DND-41 (cell line): Measurements from ENCODE around the gene CLCA1.

Source experiments
- ATAC-seq: fragments of 200-7000 bp; cut with Tn5 transposase; 3 replicates; pipeline ENCODE4 v1.9.1; 2021; ENCODE audit warnings: low read depth; ENCODE audit not compliant: insufficient read depth
- DNase-seq: peaks from one replicate; pipeline ENCODE4 v3.0.0-alpha.2; 2020
- H2AFZ ChIP-seq: 2 replicates; pipeline ENCODE4 v1.6.0; 2012; ENCODE audit warnings: low read depth, low read length
- H3K27ac ChIP-seq: 2 replicates; pipeline ENCODE4 v1.5.1; 2012; ENCODE audit warnings: low read length, inconsistent platforms
- H3K27me3 ChIP-seq: fragments of 200-600 bp; sonication (generic); 2 replicates; pipeline ENCODE4 v1.6.0; 2012; ENCODE audit warnings: low read length, mild to moderate bottlenecking, inconsistent platforms; ENCODE audit not compliant: insufficient read depth, poor library complexity
- H3K36me3 ChIP-seq: 2 replicates; pipeline ENCODE4 v1.5.1; 2012; ENCODE audit warnings: low read length, inconsistent platforms; ENCODE audit not compliant: insufficient read depth
- H3K4me1 ChIP-seq: 2 replicates; pipeline ENCODE4 v1.5.1; 2012; ENCODE audit warnings: mild to moderate bottlenecking, low read length; ENCODE audit not compliant: insufficient read depth
- H3K4me2 ChIP-seq: 2 replicates; pipeline ENCODE4 v1.6.0; 2012; ENCODE audit warnings: mild to moderate bottlenecking, moderate library complexity, low read length, inconsistent platforms; ENCODE audit not compliant: insufficient read depth
- H3K4me3 ChIP-seq, 2 experiments: fragments of 200-600 bp in 1 of 2; shearing (Covaris generic) in 1 of 2; 2 replicates each; pipeline ENCODE4 v1.5.1; 2012 to 2016; ENCODE audit warnings: inconsistent platforms in 2 of 2, low read length in 2 of 2, mild to moderate bottlenecking in 2 of 2, low read depth in 1 of 2, moderate library complexity in 1 of 2
- H3K79me2 ChIP-seq: 2 replicates; pipeline ENCODE4 v1.6.0; 2012; ENCODE audit warnings: low read length, inconsistent platforms; ENCODE audit not compliant: insufficient read depth
- H3K9ac ChIP-seq: 2 replicates; pipeline ENCODE4 v1.6.0; 2012; ENCODE audit warnings: low read depth, mild to moderate bottlenecking, inconsistent platforms, low read length, moderate library complexity
- H3K9me3 ChIP-seq: 2 replicates; pipeline ENCODE4 v1.5.1; 2012; ENCODE audit warnings: low read length, moderate library complexity, mild to moderate bottlenecking, inconsistent platforms; ENCODE audit not compliant: insufficient read depth, severe bottlenecking
- H4K20me1 ChIP-seq: 2 replicates; pipeline ENCODE4 v1.6.0; 2012; ENCODE audit warnings: low read length; ENCODE audit not compliant: insufficient read depth
- CTCF ChIP-seq: IDR thresholded peaks from 2 replicates; pipeline ENCODE4 v1.5.1; 2012; ENCODE audit warnings: borderline replicate concordance, low read length, moderate library complexity, mild to moderate bottlenecking; ENCODE audit not compliant: poor library complexity, severe bottlenecking; ENCODE audit errors: extremely low read depth
- EZH2 ChIP-seq: IDR thresholded peaks from 3 replicates; pipeline ENCODE4 v1.6.1; 2012; ENCODE audit warnings: borderline replicate concordance, low read depth, mild to moderate bottlenecking, moderate library complexity, low read length, inconsistent platforms; ENCODE audit not compliant: severe bottlenecking

Gene CLCA1

GRCh38 chr1:86468501-86468977 lies at the start of gene CLCA1:
Gene CLCA1, plus strand, starts transcription at chr1:86468927. Its CDS starts 45 bp downstream, at chr1:86468972.
- Histone ChIP-seq H2AFZ (no peak within 1 kb of the TSS), H4K20me1 (no peaks in the 10 kb centered on the region), H3K27me3 (no peaks in the 10 kb centered on the region), H3K79me2 (no peaks in the 10 kb centered on the region), H3K36me3 (no peaks in the 10 kb centered on the region), H3K27ac (no peak within 1 kb of the TSS), H3K9me3 (no peaks in the 10 kb centered on the region), H3K4me1 (peaks cover 16% of the 10 kb centered on the region), H3K4me2 (no peak within 1 kb of the TSS), H3K4me3 (no peak within 1 kb of the TSS), H3K9ac (no peak within 1 kb of the TSS)
- TF ChIP-seq CTCF (no peak), EZH2 (no peak)
- DNase-seq (peak; percentile 72), ATAC-seq (peak; percentile 90)

GRCh38 chr1:86419277-86419903 lies 49.3 kb upstream of the CLCA1 start:
- peak; percentile 91 for ATAC-seq

GRCh38 chr1:86421601-86422280 lies 47.0 kb upstream of the CLCA1 start:
- no peaks in the 10 kb centered on the region for H3K36me3 ChIP-seq
- H3K79me2 ChIP-seq, result no peaks in the 10 kb centered on the region
- H4K20me1 ChIP-seq, result no peaks in the 10 kb centered on the region
- TF ChIP-seq EZH2 (no peak), CTCF (no peak)
- no peak overlapping the region for H3K27ac ChIP-seq
- no peak overlapping the region for H2AFZ ChIP-seq
- DNase-seq, result no peak
- no peaks in the 10 kb centered on the region for H3K9me3 ChIP-seq
- H3K27me3 ChIP-seq, result peaks cover 3% of the 10 kb centered on the region
- no peaks in the 10 kb centered on the region for H3K4me1 ChIP-seq
- no peak overlapping the region for H3K4me3 ChIP-seq
- no peak overlapping the region for H3K9ac ChIP-seq
- no peak overlapping the region for H3K4me2 ChIP-seq
- no peak for ATAC-seq

More at GRCh38 chr1:86419277-86419903, 49.3 kb upstream of the CLCA1 start:
- TF ChIP-seq CTCF (peak; percentile 73), EZH2 (no peak)
- Histone ChIP-seq H3K9ac (no peak overlapping the region), H3K4me3 (no peak overlapping the region), H3K9me3 (no peaks in the 10 kb centered on the region), H4K20me1 (no peaks in the 10 kb centered on the region), H3K79me2 (no peaks in the 10 kb centered on the region), H3K27ac (no peak overlapping the region), H3K4me1 (no peaks in the 10 kb centered on the region), H3K36me3 (no peaks in the 10 kb centered on the region), H3K27me3 (peaks cover 3% of the 10 kb centered on the region), H2AFZ (peak overlapping the region; percentile 33; the same call in 1 of the 2 replicates), H3K4me2 (no peak overlapping the region)
- peak; percentile 57 for DNase-seq
